Peyer's patch (tissue), 4 donors: ENCODE measurements around the gene SLC4A3. TPM values are rescaled to one million over a fixed set of nuclear protein-coding genes. Genes with fewer than 3 reads are reported as not detected.

Experiments
- DNase-seq, 3 donors: peaks; one replicate each; pipeline ENCODE4 v3.0.0-alpha.2; 2017 to 2019
- H3K27ac ChIP-seq, 4 donors: fragments of 200-600 bp; sonication (generic); one replicate each; pipeline ENCODE4 v1.5.1; 2016 to 2019
- H3K27me3 ChIP-seq, 2 donors: fragments of 200-600 bp; sonication (generic); one replicate each; pipeline ENCODE4 v1.5.1; 2019
- H3K36me3 ChIP-seq, 3 donors: fragments of 200-600 bp; sonication (generic); one replicate each; pipeline ENCODE4 v1.5.1; 2016 to 2019
- H3K4me1 ChIP-seq, 4 donors: fragments of 200-600 bp; sonication (generic); one replicate each; pipeline ENCODE4 v1.5.1; 2016 to 2019
- H3K4me3 ChIP-seq, 4 donors: fragments of 200-600 bp; sonication (generic); 1 replicate in 3 of 4; 2 replicates in 1 of 4; pipeline ENCODE4 v1.5.1; 2016 to 2019; ENCODE audit warnings: mild to moderate bottlenecking in 1 of 4
- H3K9me3 ChIP-seq, 4 donors: fragments of 200-600 bp; sonication (generic); one replicate each; pipeline ENCODE4 v1.5.1; 2016 to 2019; ENCODE audit warnings: mild to moderate bottlenecking in 1 of 4
- POLR2A ChIP-seq, 2 donors: fragments of 450-650 bp; IDR thresholded peaks; one replicate each; pipeline ENCODE4 v1.5.1; 2017; ENCODE audit warnings: antibody characterized with exemption in 2 of 2, mild to moderate bottlenecking in 2 of 2, moderate library complexity in 2 of 2
- total RNA-seq, 4 donors: library from RNA; depleted of rRNA; stranded (reverse); fragments of >200 nt; gene quantifications; one replicate each; pipeline ENCODE4 v1.1.0, GENCODE V29; 2016
- TF ChIP-seq, protein P1 (sequence below), 6 experiments: fragments of 450-650 bp in 4 of 6; fragments of 200-600 bp in 2 of 6; sonication (generic) in 1 of 6; IDR thresholded peaks; one replicate each; pipeline ENCODE4 v1.5.1; 2017 to 2019; ENCODE audit warnings: antibody characterized with exemption in 6 of 6, mild to moderate bottlenecking in 3 of 6, moderate library complexity in 1 of 6

Gene SLC4A3
- total RNA-seq, 4 donors from 2014 or later, result 0.57 to 8.1 TPM; not detected in 2

DNA sequence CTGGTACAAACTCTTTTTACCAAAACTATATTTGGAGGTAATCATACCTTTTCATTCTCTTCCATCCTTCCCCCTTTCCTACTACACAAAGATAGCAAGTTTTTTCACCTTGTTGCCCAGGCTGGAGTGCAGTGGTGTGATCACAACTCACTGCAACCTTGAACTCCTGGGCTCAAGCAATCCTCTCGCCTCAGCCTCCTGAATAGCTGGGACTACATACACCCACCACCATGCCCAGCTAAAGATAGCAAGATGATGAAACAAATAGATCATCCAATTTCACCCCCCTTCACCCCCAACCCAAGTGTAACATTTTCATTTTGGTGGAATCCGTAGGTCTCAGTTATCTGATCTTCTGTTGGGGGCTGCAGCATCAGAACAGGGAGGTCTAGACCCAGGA is 34.3 kb upstream of the SLC4A3 start:
- TF ChIP-seq, protein P1, sequence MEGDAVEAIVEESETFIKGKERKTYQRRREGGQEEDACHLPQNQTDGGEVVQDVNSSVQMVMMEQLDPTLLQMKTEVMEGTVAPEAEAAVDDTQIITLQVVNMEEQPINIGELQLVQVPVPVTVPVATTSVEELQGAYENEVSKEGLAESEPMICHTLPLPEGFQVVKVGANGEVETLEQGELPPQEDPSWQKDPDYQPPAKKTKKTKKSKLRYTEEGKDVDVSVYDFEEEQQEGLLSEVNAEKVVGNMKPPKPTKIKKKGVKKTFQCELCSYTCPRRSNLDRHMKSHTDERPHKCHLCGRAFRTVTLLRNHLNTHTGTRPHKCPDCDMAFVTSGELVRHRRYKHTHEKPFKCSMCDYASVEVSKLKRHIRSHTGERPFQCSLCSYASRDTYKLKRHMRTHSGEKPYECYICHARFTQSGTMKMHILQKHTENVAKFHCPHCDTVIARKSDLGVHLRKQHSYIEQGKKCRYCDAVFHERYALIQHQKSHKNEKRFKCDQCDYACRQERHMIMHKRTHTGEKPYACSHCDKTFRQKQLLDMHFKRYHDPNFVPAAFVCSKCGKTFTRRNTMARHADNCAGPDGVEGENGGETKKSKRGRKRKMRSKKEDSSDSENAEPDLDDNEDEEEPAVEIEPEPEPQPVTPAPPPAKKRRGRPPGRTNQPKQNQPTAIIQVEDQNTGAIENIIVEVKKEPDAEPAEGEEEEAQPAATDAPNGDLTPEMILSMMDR (IDR thresholded peaks at IDR 0.05), result no peak
- TF ChIP-seq POLR2A (IDR thresholded peaks at IDR 0.05), result no peak
- Histone ChIP-seq H3K27ac (no peak overlapping the region), H3K36me3 (no peaks in the 10 kb centered on the region), H3K27me3 (no peaks in the 10 kb centered on the region), H3K4me1 (peaks cover 0 to 9% (median 0%) of the 10 kb centered on the region in 4 donors), H3K9me3 (no peaks in the 10 kb centered on the region), H3K4me3 (no peak overlapping the region)
- DNase-seq, result no peak

- H3K36me3 ChIP-seq, result no peaks in the 10 kb centered on the region
- no peaks in the 10 kb centered on the region for H3K27me3 ChIP-seq
- no peak overlapping the region for H3K4me3 ChIP-seq
- H3K9me3 ChIP-seq, result no peaks in the 10 kb centered on the region
- H3K27ac ChIP-seq, result no peak overlapping the region
- peaks cover 0 to 9% (median 0%) of the 10 kb centered on the region in 4 donors for H3K4me1 ChIP-seq
- no peak for DNase-seq
- TF ChIP-seq POLR2A (IDR thresholded peaks at IDR 0.05), result no peak
- TF ChIP-seq, protein P1 (IDR thresholded peaks at IDR 0.05), result no peak
Observed at GRCh38 chr2:219595256-219595655, 32.2 kb upstream of the SLC4A3 start.

DNA sequence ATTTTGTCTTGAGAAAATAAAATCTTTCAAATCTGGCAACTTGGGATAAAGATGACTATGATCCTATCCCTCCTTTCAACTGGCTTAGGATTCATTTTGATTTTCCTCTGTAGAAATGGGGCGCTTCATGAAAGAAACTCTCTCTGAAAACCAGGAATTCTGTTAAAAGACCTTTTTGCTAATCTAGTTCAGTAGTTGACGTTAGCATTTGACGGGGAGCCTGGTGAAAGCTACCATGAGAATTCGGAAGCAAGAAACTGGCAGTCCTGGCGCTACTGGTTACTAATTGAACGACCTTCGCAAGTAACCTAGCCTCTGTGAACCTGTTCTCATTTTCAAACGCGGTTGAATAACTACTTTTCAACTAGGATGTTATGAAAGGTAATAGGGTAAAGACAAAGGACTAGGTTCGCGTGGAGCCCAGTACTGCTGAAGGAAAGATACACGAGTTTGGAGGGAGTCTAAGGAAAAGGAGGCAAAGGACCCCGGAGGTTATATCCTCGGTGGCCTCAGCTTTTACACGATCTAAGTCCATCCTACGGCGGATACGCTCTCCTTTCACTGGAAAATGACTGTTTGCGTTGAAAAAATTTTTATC is 30.4 kb upstream of the SLC4A3 start:
- no peak for TF ChIP-seq POLR2A (IDR thresholded peaks at IDR 0.05)
- TF ChIP-seq, protein P1 (IDR thresholded peaks at IDR 0.05), result no peak
- Histone ChIP-seq H3K9me3 (no peaks in the 10 kb centered on the region), H3K4me3 (peak overlapping the region; percentile 60 to 88 (median 74)), H3K4me1 (peaks cover 0 to 9% (median 0%) of the 10 kb centered on the region in 4 donors), H3K36me3 (peaks cover 0 to 6% (median 0%) of the 10 kb centered on the region in 3 donors), H3K27me3 (no peaks in the 10 kb centered on the region), H3K27ac (peak overlapping the region; percentile 77 to 92 (median 89))
- no peak for DNase-seq

DNA sequence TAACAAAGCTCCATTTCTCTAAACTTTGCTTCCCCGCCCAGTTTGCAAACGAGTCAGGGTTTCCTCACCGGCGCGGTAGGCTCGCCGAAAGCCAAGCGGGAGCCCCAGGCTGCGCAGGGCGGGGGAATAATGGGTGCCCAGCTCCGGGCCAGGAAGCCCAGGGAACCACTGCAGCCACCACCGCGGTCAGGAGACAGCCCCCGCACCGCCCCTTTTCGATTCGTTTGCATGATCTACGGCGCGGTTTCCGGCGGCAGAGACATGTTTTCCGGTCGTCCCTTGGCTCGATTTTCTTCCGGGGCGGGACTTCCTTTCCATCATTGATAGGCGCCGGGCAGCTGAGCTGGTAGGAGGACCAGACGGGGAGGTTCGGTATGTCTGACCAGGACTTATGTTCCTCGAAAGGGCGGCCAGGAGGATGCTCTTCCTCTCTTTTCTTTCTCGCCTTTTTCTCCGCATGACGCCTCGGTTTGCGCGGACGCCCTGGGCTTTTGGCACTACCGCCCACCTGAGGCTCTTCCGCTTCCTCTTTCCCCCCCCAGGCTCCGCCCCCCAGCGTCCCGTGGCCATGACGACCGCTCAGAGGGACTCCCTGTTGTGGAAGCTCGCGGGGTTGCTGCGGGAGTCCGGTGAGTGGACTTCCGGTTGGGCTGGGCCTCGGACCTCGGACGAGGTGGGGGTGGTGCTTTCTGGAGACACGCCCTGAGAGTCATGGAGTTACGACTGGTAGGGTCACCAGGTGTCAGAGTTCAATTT is 29.7 kb upstream of the SLC4A3 start, which contains the start of gene STK11IP:
STK11IP (plus strand) TSS at position 306 of the 756 bp plus-strand sequence; CDS start at position 569, 263 bp downstream.
- TF ChIP-seq POLR2A (IDR thresholded peaks at IDR 0.05), result peak; percentile 81 to 87
- TF ChIP-seq, protein P1 (IDR thresholded peaks at IDR 0.05), result no peak
- peak; percentile 96 to 98 (median 98) for DNase-seq
- H3K27me3 ChIP-seq, result no peaks in the 10 kb centered on the region
- peak within 1 kb of the TSS; percentile 77 to 92 (median 89) for H3K27ac ChIP-seq
- peaks cover 0 to 9% (median 0%) of the 10 kb centered on the region in 4 donors for H3K4me1 ChIP-seq
- peaks cover 0 to 13% (median 0%) of the 10 kb centered on the region in 3 donors for H3K36me3 ChIP-seq
- peak within 1 kb of the TSS; percentile 60 to 88 (median 74) for H3K4me3 ChIP-seq
- no peaks in the 10 kb centered on the region for H3K9me3 ChIP-seq

DNA sequence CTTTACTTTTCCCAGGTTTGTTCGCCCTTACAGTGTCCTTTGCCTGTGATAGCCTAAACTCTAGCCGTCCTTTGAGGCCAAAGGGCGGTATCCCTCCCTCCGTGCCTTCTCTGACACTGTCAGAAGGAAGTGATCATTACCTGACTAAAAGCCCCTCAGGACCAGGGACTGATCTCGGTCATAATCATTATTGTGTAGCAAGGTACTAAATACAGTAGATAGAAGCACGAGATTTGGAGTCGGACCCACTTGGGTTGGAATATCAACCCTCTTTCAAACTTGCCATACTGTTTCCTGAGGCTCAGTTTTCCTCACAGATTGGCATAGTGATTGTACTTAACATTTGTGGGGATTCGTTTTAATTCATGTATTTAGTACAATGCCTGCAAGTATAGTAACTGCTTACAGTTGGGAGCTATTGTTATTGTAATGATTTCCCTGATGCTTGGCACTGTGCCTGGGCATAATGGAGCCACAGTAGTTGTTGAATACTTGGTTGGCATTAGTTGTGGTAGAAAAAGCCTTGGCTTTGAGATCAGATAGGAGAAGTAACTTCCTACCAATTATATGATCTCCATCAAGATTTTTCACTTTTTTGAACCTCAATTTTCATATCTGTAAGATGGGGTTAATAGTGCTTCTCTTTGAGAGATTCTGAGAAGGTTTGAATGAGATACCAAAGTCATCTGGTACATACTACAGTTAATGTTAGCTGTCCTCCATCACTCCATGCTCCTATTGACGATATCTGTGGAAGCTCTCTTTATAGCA is 28.9 kb upstream of the SLC4A3 start:
- H3K9me3 ChIP-seq, result no peaks in the 10 kb centered on the region
- H3K36me3 ChIP-seq, result peaks cover 0 to 18% (median 0%) of the 10 kb centered on the region in 3 donors
- H3K4me3 ChIP-seq, result peak overlapping the region; percentile 60 to 88 (median 74)
- H3K27me3 ChIP-seq, result no peaks in the 10 kb centered on the region
- DNase-seq, result no peak
- H3K4me1 ChIP-seq, result peaks cover 0 to 9% (median 0%) of the 10 kb centered on the region in 4 donors
- H3K27ac ChIP-seq, result peak overlapping the region; percentile 77 to 92 (median 89)
- no peak for TF ChIP-seq POLR2A (IDR thresholded peaks at IDR 0.05)
- TF ChIP-seq, protein P1 (IDR thresholded peaks at IDR 0.05), result no peak
